ENCODE measurements around the gene VSIG4.

DNA sequence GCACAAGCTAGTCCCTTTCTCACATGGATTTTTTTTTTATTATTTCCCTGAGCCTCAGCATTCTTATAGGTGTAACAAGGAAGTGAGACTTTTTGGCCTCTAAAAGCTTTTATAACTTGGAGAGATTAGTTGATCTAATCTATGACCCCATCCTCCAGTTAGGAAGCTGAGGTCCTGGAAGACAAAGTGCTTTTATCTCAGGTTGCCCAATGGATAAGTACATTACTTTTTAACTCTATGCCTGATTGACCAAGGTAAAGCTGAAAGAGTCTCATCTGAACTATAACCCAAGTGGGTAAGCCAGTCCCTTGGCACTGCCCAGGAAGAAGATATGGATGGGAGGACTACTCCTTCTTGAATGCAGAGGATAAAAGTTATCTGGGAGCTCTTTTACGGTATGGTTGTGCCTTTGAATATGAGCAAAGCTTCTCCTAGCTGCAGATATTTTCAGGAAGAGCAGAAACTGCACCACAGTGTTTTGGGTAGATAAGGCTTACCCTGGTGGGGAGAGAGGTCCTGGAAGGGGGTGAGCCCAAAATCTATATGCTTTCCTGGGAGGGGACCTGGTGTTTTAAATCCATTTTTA, 40.2 kb downstream of the VSIG4 start:
- TF ChIP-seq EGR1 (IDR thresholded peaks at IDR 0.05) (no peak), CREB1 (IDR thresholded peaks at IDR 0.05; ENCODE audit: low read depth) (no peak), RAD21 (IDR thresholded peaks at IDR 0.05; ENCODE audit: low read depth) (no peak), CEBPB (IDR thresholded peaks at IDR 0.05) (no peak), MAX (IDR thresholded peaks at IDR 0.05) (no peak)
- TF ChIP-seq, protein P1, sequence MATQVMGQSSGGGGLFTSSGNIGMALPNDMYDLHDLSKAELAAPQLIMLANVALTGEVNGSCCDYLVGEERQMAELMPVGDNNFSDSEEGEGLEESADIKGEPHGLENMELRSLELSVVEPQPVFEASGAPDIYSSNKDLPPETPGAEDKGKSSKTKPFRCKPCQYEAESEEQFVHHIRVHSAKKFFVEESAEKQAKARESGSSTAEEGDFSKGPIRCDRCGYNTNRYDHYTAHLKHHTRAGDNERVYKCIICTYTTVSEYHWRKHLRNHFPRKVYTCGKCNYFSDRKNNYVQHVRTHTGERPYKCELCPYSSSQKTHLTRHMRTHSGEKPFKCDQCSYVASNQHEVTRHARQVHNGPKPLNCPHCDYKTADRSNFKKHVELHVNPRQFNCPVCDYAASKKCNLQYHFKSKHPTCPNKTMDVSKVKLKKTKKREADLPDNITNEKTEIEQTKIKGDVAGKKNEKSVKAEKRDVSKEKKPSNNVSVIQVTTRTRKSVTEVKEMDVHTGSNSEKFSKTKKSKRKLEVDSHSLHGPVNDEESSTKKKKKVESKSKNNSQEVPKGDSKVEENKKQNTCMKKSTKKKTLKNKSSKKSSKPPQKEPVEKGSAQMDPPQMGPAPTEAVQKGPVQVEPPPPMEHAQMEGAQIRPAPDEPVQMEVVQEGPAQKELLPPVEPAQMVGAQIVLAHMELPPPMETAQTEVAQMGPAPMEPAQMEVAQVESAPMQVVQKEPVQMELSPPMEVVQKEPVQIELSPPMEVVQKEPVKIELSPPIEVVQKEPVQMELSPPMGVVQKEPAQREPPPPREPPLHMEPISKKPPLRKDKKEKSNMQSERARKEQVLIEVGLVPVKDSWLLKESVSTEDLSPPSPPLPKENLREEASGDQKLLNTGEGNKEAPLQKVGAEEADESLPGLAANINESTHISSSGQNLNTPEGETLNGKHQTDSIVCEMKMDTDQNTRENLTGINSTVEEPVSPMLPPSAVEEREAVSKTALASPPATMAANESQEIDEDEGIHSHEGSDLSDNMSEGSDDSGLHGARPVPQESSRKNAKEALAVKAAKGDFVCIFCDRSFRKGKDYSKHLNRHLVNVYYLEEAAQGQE (IDR thresholded peaks at IDR 0.05; ENCODE audit: low read depth): no peak

Measured in Ishikawa (cell line).